Measurements from ENCODE around the gene COQ8A.

COQ8A gene

GRCh38 chr1:226945858-226946245 lies 5.8 kb downstream of the COQ8A start:
- ATAC-seq: no peak
- TF ChIP-seq TCF4 (CRISPR knock-in tag; IDR thresholded peaks at IDR 0.05; ENCODE audit: borderline replicate concordance): no peak
- TF ChIP-seq ZNF565 (CRISPR knock-in tag; conservative IDR thresholded peaks at IDR 0.05; ENCODE audit: low read depth): no peak
- TF ChIP-seq PPARA (CRISPR knock-in tag; IDR thresholded peaks at IDR 0.05; ENCODE audit: borderline replicate concordance): no peak
- TF ChIP-seq POU6F1 (CRISPR knock-in tag; IDR thresholded peaks at IDR 0.05; ENCODE audit: borderline replicate concordance, low read depth): no peak
- TF ChIP-seq TSHZ2 (CRISPR knock-in tag; IDR thresholded peaks at IDR 0.05): no peak
- no peak for TF ChIP-seq ISL1 (CRISPR knock-in tag; IDR thresholded peaks at IDR 0.05)
- TF ChIP-seq CSRNP3 (CRISPR knock-in tag; IDR thresholded peaks at IDR 0.05): no peak
- TF ChIP-seq RARB (CRISPR knock-in tag; IDR thresholded peaks at IDR 0.05): no peak

- no peak for ATAC-seq
- TF ChIP-seq ZFP3 (CRISPR knock-in tag; IDR thresholded peaks at IDR 0.05) (no peak), GLIS3 (CRISPR knock-in tag; IDR thresholded peaks at IDR 0.05) (no peak), PATZ1 (CRISPR knock-in tag; IDR thresholded peaks at IDR 0.05; ENCODE audit: borderline replicate concordance) (no peak), ZC3H10 (CRISPR knock-in tag; IDR thresholded peaks at IDR 0.05) (no peak), ARNTL (CRISPR knock-in tag; IDR thresholded peaks at IDR 0.05; ENCODE audit: borderline replicate concordance, low read depth) (no peak), RARB (CRISPR knock-in tag; IDR thresholded peaks at IDR 0.05) (no peak), POU6F1 (CRISPR knock-in tag; IDR thresholded peaks at IDR 0.05; ENCODE audit: borderline replicate concordance, low read depth) (no peak), TCF4 (CRISPR knock-in tag; IDR thresholded peaks at IDR 0.05; ENCODE audit: borderline replicate concordance) (no peak), CSDC2 (CRISPR knock-in tag; IDR thresholded peaks at IDR 0.05) (no peak)
These were observed 6.2 kb downstream of the COQ8A start for GRCh38 chr1:226946285-226946684.

- no peak; the same call in 2 of the 3 replicates for ATAC-seq
- TF ChIP-seq TCF4 (CRISPR knock-in tag; IDR thresholded peaks at IDR 0.05; ENCODE audit: borderline replicate concordance) (peak; percentile 25; the same call in 1 of the 2 replicates), PPARA (CRISPR knock-in tag; IDR thresholded peaks at IDR 0.05; ENCODE audit: borderline replicate concordance) (no peak)
These were observed 6.7 kb downstream of the COQ8A start for GRCh38 chr1:226946841-226947240.

GRCh38 chr1:226948051-226948450 lies 8.0 kb downstream of the COQ8A start:
- ATAC-seq: no peak
- TF ChIP-seq OSR1 (CRISPR knock-in tag; IDR thresholded peaks at IDR 0.05) (no peak), POU6F1 (CRISPR knock-in tag; IDR thresholded peaks at IDR 0.05; ENCODE audit: borderline replicate concordance, low read depth) (no peak), RARB (CRISPR knock-in tag; IDR thresholded peaks at IDR 0.05) (no peak), SNAI2 (CRISPR knock-in tag; IDR thresholded peaks at IDR 0.05) (no peak), ZNF565 (CRISPR knock-in tag; conservative IDR thresholded peaks at IDR 0.05; ENCODE audit: low read depth) (no peak), TSHZ2 (CRISPR knock-in tag; IDR thresholded peaks at IDR 0.05) (no peak), ZC3H10 (CRISPR knock-in tag; IDR thresholded peaks at IDR 0.05) (no peak), ZFP30 (CRISPR knock-in tag; IDR thresholded peaks at IDR 0.05) (no peak), CSDC2 (CRISPR knock-in tag; IDR thresholded peaks at IDR 0.05) (no peak), GLIS3 (CRISPR knock-in tag; IDR thresholded peaks at IDR 0.05) (no peak), ESRRG (CRISPR knock-in tag; IDR thresholded peaks at IDR 0.05) (no peak), PATZ1 (CRISPR knock-in tag; IDR thresholded peaks at IDR 0.05; ENCODE audit: borderline replicate concordance) (no peak)

All from SK-N-SH treated with all-trans-retinoic acid at 6 μM for 48 hours (cell line).